Measurements from ENCODE around the gene NHEJ1. TPM values are rescaled to one million over a fixed set of nuclear protein-coding genes. Genes with fewer than 3 reads are reported as not detected.

Gene NHEJ1
- total RNA-seq, 1 experiment from 2014 or later: 20.8 TPM

GRCh38 chr2:219186754-219187456, 26.3 kb upstream of the NHEJ1 start:
- H2BK15ac ChIP-seq (ENCODE audit: low read depth, low read length): no peak overlapping the region
- H4K8ac ChIP-seq (replicated peaks; ENCODE audit: insufficient read length, low read depth, low read length): no peak overlapping the region
- Mint-ChIP-seq H3K9me3 (no peaks in the 10 kb centered on the region; a peak in 1 of 5 replicates), H3K27ac (no peak overlapping the region; a peak in 1 of 7 replicates), H3K4me3 (no peak overlapping the region), H3K27me3 (ENCODE audit: low read depth) (no peaks in the 10 kb centered on the region), H3K36me3 (ENCODE audit: insufficient read depth in 1 of 3, low read depth in 3 of 3) (peaks cover 4 to 20% (median 14%) of the 10 kb centered on the region in 3 experiments), H3K4me1 (no peaks in the 10 kb centered on the region)
- H3K4ac ChIP-seq (ENCODE audit: low read depth, low read length): no peak overlapping the region
- no peak overlapping the region for H4K5ac ChIP-seq (ENCODE audit: insufficient read length, low read depth, low read length)
- H2BK5ac ChIP-seq (ENCODE audit: insufficient read length, low read length): no peak overlapping the region
- no peak overlapping the region for H3K14ac ChIP-seq (ENCODE audit: insufficient read depth, low read length)
- no peak overlapping the region for H2BK120ac ChIP-seq (ENCODE audit: low read depth, low read length, poor library complexity, severe bottlenecking)
- no peaks in the 10 kb centered on the region for H3K27me3 ChIP-seq (ENCODE audit: insufficient read depth, low read length)
- H3K9me3 ChIP-seq (ENCODE audit: control insufficient read depth, low read depth, low read length): no peaks in the 10 kb centered on the region
- no peak overlapping the region for H2BK12ac ChIP-seq (ENCODE audit: insufficient read length, low read depth, low read length)
- H3K56ac ChIP-seq (ENCODE audit: insufficient read length, low read depth, low read length): no peak overlapping the region
- H4K20me1 ChIP-seq (ENCODE audit: control insufficient read depth, insufficient read depth, insufficient read length): no peaks in the 10 kb centered on the region
- H3K27ac ChIP-seq (ENCODE audit: insufficient read length, low read depth, low read length): no peak overlapping the region
- peak overlapping the region; percentile 4 for H3K9ac ChIP-seq (ENCODE audit: extremely low read depth, insufficient read length, low read length)
- no peak overlapping the region for H2AFZ ChIP-seq (ENCODE audit: low read length)
- no peaks in the 10 kb centered on the region for H3K79me1 ChIP-seq (ENCODE audit: insufficient read depth, low read depth, low read length, poor library complexity, severe bottlenecking)
- no peaks in the 10 kb centered on the region for H3K4me1 ChIP-seq (ENCODE audit: insufficient read depth, low read length)
- H3K4me2 ChIP-seq (ENCODE audit: insufficient read depth, insufficient read length, low read length): no peak overlapping the region
- no peak overlapping the region for H4K91ac ChIP-seq (ENCODE audit: insufficient read length, low read depth, low read length)
- no CpG with 5 or more reads among the region's 7 CpGs for WGBS (ENCODE audit: extremely low coverage, insufficient read length, low lambda C conversion rate)
- H3K18ac ChIP-seq (ENCODE audit: insufficient read length, low read depth, low read length): no peak overlapping the region
- no peak overlapping the region for H2BK20ac ChIP-seq (ENCODE audit: low read depth, low read length, poor library complexity, severe bottlenecking)
- no peak overlapping the region for H2AK5ac ChIP-seq (ENCODE audit: insufficient read length, low read length)
- H3T11ph ChIP-seq (ENCODE audit: low read length): no peak overlapping the region
- no peak for TF ChIP-seq CTCF (conservative IDR thresholded peaks at IDR 0.05)
- H3K23ac ChIP-seq (ENCODE audit: insufficient read length, low read depth, low read length): no peak overlapping the region
- no peak for DNase-seq
- H3K79me2 ChIP-seq (ENCODE audit: insufficient read depth, low read length): no peaks in the 10 kb centered on the region
- H3K23me2 ChIP-seq (ENCODE audit: insufficient read length, low read depth, low read length, poor library complexity, severe bottlenecking): no peaks in the 10 kb centered on the region

Data from H9 (cell line).